Measurements from ENCODE around the gene PGBD2. TPM values are rescaled to one million over a fixed set of nuclear protein-coding genes. Genes with fewer than 3 reads are reported as not detected.
A peak's percentile ranks its signal among the peaks of the same experiment; 100 is the strongest.

PGBD2 gene
- total and polyA plus RNA-seq, 9 of the 15 experiments (the other 6 are each of a cell fraction or from before 2014, with no cell fraction given) = 11.9 to 21.8 (median 14.7) TPM

DNA sequence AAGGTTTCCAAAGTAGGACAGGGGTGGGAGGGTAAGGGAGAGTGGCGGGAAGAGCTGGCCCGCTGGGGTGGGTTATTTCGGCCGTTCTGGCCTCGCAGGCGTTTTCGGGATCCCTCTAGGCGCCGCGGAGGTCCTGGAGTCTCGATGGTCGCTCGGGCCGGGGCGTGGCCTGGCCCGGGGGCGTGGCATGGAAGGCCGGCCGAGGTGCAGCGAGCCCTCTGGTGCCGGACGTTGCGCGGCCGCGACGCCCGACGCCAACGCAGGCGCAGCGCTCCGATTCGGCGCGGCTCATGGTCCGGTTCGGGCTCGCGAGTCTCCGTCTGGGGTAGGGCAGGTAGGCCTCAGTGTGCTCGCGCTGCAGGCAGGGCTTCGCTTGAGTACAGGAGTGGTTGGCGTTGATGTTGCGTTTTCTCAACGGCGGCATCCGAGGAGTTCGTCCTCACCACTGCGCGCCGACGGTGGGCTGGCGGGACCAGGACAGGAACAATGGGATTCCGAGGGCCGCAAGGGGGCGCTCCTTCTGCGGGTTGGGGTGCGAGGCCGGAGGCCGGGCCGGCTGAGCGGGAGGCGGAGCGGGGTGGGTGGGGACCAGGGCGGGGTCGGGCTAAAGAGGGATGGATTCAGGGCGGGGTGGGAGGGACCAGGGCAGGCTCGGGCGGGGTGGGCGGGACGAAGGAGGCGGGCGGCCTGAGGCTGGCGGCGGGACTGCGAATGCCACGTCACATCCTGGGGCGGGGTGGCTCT, at the start of gene PGBD2 (continued):
- TF ChIP-seq, protein P1, sequence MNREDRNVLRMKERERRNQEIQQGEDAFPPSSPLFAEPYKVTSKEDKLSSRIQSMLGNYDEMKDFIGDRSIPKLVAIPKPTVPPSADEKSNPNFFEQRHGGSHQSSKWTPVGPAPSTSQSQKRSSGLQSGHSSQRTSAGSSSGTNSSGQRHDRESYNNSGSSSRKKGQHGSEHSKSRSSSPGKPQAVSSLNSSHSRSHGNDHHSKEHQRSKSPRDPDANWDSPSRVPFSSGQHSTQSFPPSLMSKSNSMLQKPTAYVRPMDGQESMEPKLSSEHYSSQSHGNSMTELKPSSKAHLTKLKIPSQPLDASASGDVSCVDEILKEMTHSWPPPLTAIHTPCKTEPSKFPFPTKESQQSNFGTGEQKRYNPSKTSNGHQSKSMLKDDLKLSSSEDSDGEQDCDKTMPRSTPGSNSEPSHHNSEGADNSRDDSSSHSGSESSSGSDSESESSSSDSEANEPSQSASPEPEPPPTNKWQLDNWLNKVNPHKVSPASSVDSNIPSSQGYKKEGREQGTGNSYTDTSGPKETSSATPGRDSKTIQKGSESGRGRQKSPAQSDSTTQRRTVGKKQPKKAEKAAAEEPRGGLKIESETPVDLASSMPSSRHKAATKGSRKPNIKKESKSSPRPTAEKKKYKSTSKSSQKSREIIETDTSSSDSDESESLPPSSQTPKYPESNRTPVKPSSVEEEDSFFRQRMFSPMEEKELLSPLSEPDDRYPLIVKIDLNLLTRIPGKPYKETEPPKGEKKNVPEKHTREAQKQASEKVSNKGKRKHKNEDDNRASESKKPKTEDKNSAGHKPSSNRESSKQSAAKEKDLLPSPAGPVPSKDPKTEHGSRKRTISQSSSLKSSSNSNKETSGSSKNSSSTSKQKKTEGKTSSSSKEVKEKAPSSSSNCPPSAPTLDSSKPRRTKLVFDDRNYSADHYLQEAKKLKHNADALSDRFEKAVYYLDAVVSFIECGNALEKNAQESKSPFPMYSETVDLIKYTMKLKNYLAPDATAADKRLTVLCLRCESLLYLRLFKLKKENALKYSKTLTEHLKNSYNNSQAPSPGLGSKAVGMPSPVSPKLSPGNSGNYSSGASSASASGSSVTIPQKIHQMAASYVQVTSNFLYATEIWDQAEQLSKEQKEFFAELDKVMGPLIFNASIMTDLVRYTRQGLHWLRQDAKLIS (CRISPR knock-in tag; IDR thresholded peaks at IDR 0.05) = 0 out of 2 replicates have a peak, but pooled peaks have one; percentile 54
- peak; percentile 4 to 39; a peak in 1 of 4 replicates for TF ChIP-seq SIN3A (IDR thresholded peaks at IDR 0.05; ENCODE audit: borderline replicate concordance in 2 of 2, control insufficient read depth in 1 of 2, low read depth in 2 of 2, low read length in 2 of 2)
- peak; percentile 54 for TF ChIP-seq SETDB1 (IDR thresholded peaks at IDR 0.05; ENCODE audit: low read length)
- peak; percentile 78 for TF ChIP-seq FOXK1 (CRISPR knock-in tag; IDR thresholded peaks at IDR 0.05; ENCODE audit: borderline replicate concordance)
- TF ChIP-seq ZNF121 (CRISPR knock-in tag; conservative IDR thresholded peaks at IDR 0.05) = no peak
- TF ChIP-seq TAF1 (IDR thresholded peaks at IDR 0.05; ENCODE audit: control insufficient read depth, extremely low read depth, insufficient read depth, low read length, severe bottlenecking) = peak; percentile 89
- TF ChIP-seq EZH2 (IDR thresholded peaks at IDR 0.05; ENCODE audit: borderline replicate concordance, low read depth, low read length) = no peak
- TF ChIP-seq, protein P2, sequence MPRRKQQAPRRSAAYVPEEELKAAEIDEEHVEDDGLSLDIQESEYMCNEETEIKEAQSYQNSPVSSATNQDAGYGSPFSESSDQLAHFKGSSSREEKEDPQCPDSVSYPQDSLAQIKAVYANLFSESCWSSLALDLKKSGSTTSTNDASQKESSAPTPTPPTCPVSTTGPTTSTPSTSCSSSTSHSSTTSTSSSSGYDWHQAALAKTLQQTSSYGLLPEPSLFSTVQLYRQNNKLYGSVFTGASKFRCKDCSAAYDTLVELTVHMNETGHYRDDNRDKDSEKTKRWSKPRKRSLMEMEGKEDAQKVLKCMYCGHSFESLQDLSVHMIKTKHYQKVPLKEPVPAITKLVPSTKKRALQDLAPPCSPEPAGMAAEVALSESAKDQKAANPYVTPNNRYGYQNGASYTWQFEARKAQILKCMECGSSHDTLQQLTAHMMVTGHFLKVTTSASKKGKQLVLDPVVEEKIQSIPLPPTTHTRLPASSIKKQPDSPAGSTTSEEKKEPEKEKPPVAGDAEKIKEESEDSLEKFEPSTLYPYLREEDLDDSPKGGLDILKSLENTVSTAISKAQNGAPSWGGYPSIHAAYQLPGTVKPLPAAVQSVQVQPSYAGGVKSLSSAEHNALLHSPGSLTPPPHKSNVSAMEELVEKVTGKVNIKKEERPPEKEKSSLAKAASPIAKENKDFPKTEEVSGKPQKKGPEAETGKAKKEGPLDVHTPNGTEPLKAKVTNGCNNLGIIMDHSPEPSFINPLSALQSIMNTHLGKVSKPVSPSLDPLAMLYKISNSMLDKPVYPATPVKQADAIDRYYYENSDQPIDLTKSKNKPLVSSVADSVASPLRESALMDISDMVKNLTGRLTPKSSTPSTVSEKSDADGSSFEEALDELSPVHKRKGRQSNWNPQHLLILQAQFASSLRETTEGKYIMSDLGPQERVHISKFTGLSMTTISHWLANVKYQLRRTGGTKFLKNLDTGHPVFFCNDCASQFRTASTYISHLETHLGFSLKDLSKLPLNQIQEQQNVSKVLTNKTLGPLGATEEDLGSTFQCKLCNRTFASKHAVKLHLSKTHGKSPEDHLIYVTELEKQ (CRISPR knock-in tag; IDR thresholded peaks at IDR 0.05) = no peak
- peak; percentile 98 for TF ChIP-seq ZFX (CRISPR knock-in tag; IDR thresholded peaks at IDR 0.05)
- TF ChIP-seq SAFB (IDR thresholded peaks at IDR 0.05; ENCODE audit: borderline replicate concordance, low read depth, low read length) = no peak
- peak; percentile 91 for TF ChIP-seq NUFIP1 (IDR thresholded peaks at IDR 0.05; ENCODE audit: partially characterized antibody)
- TF ChIP-seq, protein P3, sequence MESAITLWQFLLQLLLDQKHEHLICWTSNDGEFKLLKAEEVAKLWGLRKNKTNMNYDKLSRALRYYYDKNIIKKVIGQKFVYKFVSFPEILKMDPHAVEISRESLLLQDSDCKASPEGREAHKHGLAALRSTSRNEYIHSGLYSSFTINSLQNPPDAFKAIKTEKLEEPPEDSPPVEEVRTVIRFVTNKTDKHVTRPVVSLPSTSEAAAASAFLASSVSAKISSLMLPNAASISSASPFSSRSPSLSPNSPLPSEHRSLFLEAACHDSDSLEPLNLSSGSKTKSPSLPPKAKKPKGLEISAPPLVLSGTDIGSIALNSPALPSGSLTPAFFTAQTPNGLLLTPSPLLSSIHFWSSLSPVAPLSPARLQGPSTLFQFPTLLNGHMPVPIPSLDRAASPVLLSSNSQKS (CRISPR knock-in tag; IDR thresholded peaks at IDR 0.05) = no peak
- no peak for TF ChIP-seq ZNF253 (CRISPR knock-in tag; conservative IDR thresholded peaks at IDR 0.05)
- TF ChIP-seq, protein P4, sequence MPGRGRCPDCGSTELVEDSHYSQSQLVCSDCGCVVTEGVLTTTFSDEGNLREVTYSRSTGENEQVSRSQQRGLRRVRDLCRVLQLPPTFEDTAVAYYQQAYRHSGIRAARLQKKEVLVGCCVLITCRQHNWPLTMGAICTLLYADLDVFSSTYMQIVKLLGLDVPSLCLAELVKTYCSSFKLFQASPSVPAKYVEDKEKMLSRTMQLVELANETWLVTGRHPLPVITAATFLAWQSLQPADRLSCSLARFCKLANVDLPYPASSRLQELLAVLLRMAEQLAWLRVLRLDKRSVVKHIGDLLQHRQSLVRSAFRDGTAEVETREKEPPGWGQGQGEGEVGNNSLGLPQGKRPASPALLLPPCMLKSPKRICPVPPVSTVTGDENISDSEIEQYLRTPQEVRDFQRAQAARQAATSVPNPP (IDR thresholded peaks at IDR 0.05; ENCODE audit: borderline replicate concordance, insufficient read depth, insufficient read length) = no peak
- no peak for TF ChIP-seq ZNF785 (CRISPR knock-in tag; IDR thresholded peaks at IDR 0.05)
- peak; percentile 59; the same call in 1 of the 2 replicates for TF ChIP-seq KLF1 (tag; IDR thresholded peaks at IDR 0.05)
- TF ChIP-seq SREBF1 (IDR thresholded peaks at IDR 0.05; ENCODE audit: borderline replicate concordance, low read depth, low read length) = no peak
- TF ChIP-seq RFX1 (IDR thresholded peaks at IDR 0.05) = no peak
